H1 (cell line): ENCODE data around the gene HTR1D.

Source experiments
- CREB1 ChIP-seq: IDR thresholded peaks from 2 replicates; pipeline ENCODE4 v1.6.1; 2012; ENCODE audit warnings: inconsistent platforms
- EZH2 ChIP-seq: fragments of 200-600 bp; sonication (generic); IDR thresholded peaks from 2 replicates; pipeline ENCODE4 v1.7.1; 2012; ENCODE audit warnings: low read depth, mild to moderate bottlenecking, moderate library complexity, low read length, inconsistent platforms; ENCODE audit not compliant: severe bottlenecking
- KDM1A ChIP-seq: fragments of 200-600, 300-600 bp; sonication (generic); IDR thresholded peaks from 2 replicates; pipeline ENCODE4 v1.7.1; 2016; ENCODE audit warnings: mild to moderate bottlenecking, low read length, borderline replicate concordance
- NRF1 ChIP-seq: IDR thresholded peaks from 2 replicates; pipeline ENCODE4 v1.6.1; 2011; ENCODE audit warnings: mild to moderate bottlenecking, low read depth, low read length, improper control_type of control experiment
- POLR2AphosphoS5 ChIP-seq: IDR thresholded peaks from 2 replicates; pipeline ENCODE4 v1.6.1; 2011; ENCODE audit warnings: low read depth, low read length
- TF ChIP-seq, protein P1 (sequence below), 3 experiments: IDR thresholded peaks; 1 replicate in 2 of 3; 2 replicates in 1 of 3; pipeline versions ENCODE4 v1.5.1 to v1.6.1; 2011; ENCODE audit warnings: low read length in 3 of 3, mild to moderate bottlenecking in 3 of 3, inconsistent platforms in 2 of 3, low read depth in 1 of 3, moderate library complexity in 1 of 3; ENCODE audit not compliant: insufficient read depth in 1 of 3; ENCODE audit errors: control extremely low read depth in 1 of 3

DNA sequence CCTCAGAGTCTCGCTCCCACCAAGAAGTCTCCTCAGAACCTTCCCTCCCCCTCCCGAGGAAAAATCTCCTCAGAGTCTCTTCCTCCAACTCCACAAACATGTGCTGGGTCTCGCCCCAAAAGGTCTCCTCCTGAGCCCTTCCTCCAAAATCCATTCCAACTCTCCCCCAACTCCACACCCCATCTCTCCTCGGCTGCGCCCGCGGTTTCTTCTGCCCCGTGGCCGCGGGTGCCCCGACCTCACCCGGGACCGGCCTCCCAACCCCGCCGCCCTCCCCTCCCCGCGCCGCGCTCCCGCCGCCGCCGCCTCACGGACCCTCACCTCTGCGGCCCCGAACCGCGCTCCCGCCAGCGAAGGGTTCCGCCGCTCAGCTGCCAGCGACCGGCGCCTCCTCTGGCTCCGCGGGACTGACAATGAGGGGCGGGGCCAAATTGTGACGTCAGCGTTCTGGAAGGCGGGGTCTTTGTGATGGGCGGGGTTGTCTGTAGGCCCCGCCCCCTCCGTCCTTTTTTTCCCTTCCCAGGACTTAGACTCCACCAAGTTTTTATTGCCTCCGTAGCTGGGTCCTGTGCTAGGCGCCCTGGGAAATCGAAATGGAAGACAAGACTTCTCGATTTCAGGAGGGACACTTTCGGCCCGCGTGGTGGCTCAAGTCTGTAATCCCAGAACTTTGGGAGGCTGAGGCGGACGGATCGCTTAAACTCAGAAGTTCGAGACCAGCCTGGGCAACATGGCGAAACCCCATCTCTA lies 48.7 kb downstream of the HTR1D start, which contains the start of gene LUZP1:
- no peak for TF ChIP-seq EZH2
- TF ChIP-seq POLR2AphosphoS5, result peak; percentile 92
- no peak for TF ChIP-seq KDM1A
- TF ChIP-seq, protein P1, sequence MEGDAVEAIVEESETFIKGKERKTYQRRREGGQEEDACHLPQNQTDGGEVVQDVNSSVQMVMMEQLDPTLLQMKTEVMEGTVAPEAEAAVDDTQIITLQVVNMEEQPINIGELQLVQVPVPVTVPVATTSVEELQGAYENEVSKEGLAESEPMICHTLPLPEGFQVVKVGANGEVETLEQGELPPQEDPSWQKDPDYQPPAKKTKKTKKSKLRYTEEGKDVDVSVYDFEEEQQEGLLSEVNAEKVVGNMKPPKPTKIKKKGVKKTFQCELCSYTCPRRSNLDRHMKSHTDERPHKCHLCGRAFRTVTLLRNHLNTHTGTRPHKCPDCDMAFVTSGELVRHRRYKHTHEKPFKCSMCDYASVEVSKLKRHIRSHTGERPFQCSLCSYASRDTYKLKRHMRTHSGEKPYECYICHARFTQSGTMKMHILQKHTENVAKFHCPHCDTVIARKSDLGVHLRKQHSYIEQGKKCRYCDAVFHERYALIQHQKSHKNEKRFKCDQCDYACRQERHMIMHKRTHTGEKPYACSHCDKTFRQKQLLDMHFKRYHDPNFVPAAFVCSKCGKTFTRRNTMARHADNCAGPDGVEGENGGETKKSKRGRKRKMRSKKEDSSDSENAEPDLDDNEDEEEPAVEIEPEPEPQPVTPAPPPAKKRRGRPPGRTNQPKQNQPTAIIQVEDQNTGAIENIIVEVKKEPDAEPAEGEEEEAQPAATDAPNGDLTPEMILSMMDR (IDR thresholded peaks at IDR 0.05; ENCODE audit: control extremely low read depth in 1 of 3, insufficient read depth in 1 of 3, low read depth in 1 of 3, low read length in 3 of 3), result no peak
- peak; percentile 84 for TF ChIP-seq CREB1
- no peak for TF ChIP-seq NRF1
